ENCODE results near the gene FTO.

The FTO gene

DNA sequence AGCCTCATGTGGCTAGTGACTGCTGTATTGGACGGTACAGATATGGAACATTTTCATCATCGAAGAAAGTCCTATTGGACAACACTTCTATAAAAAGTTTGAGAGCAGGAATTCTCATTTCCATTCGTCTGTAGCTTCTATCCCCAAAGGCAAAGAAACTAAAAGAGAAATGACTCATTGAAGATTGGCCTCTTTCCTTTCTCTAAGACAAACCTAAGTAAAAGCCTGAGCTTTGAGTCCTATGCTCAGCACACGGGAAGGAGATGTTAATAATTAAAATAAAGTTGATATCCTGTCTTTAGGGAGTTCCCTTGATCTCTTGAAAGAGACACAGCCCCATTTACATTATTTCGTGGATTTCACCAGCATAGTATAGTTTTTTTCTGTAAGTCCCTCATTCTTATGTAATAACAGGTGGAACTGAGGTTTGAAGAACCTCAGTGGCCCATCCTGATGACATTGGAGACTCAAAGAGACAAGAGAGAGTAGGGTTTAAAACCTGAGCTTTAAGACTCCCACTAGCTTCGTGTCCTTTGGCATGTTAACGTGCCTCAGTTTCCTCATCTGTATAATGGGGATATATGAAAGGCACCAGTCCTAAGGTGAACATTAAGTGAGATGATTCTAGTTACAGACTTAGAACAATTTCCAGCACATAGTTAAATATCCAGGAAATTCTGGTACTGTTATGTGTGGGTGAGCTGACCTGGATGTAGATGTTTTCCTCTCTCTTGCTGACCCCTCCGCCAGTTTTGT, 408.7 kb downstream of the FTO start:
- Histone ChIP-seq H3K9me2 (replicated peaks; ENCODE audit: insufficient read depth, low read length) (no peaks in the 10 kb centered on the region), H3K9ac (ENCODE audit: low read length) (no peak overlapping the region), H3F3A (ENCODE audit: insufficient read depth, low read length) (no peaks in the 10 kb centered on the region), H3K27me3 (replicated peaks; ENCODE audit: insufficient read depth, low read length) (no peaks in the 10 kb centered on the region), H3K4me3 (ENCODE audit: low read length) (no peak overlapping the region), H3K27ac (ENCODE audit: low read length) (no peak overlapping the region), H4K20me1 (ENCODE audit: insufficient read depth, low read length) (no peaks in the 10 kb centered on the region), H3K79me2 (ENCODE audit: low read length) (no peaks in the 10 kb centered on the region), H3K9me3 (replicated peaks; ENCODE audit: insufficient read depth, low read length) (no peaks in the 10 kb centered on the region), H3K4me2 (ENCODE audit: low read depth, low read length) (no peak overlapping the region), H3K4me1 (ENCODE audit: low read length) (no peaks in the 10 kb centered on the region), H3K36me3 (replicated peaks; ENCODE audit: insufficient read depth, low read length) (no peaks in the 10 kb centered on the region), H2AFZ (ENCODE audit: low read length) (no peak overlapping the region)
- TF ChIP-seq, protein P1, sequence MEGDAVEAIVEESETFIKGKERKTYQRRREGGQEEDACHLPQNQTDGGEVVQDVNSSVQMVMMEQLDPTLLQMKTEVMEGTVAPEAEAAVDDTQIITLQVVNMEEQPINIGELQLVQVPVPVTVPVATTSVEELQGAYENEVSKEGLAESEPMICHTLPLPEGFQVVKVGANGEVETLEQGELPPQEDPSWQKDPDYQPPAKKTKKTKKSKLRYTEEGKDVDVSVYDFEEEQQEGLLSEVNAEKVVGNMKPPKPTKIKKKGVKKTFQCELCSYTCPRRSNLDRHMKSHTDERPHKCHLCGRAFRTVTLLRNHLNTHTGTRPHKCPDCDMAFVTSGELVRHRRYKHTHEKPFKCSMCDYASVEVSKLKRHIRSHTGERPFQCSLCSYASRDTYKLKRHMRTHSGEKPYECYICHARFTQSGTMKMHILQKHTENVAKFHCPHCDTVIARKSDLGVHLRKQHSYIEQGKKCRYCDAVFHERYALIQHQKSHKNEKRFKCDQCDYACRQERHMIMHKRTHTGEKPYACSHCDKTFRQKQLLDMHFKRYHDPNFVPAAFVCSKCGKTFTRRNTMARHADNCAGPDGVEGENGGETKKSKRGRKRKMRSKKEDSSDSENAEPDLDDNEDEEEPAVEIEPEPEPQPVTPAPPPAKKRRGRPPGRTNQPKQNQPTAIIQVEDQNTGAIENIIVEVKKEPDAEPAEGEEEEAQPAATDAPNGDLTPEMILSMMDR (IDR thresholded peaks at IDR 0.05; ENCODE audit: low read length), result no peak
- TF ChIP-seq EZH2 (optimal IDR thresholded peaks at IDR 0.05; ENCODE audit: low read depth, low read length) (no peak), EZH2phosphoT487 (IDR thresholded peaks at IDR 0.05; ENCODE audit: low read length) (no peak)
- DNase-seq, result no peak

DNA sequence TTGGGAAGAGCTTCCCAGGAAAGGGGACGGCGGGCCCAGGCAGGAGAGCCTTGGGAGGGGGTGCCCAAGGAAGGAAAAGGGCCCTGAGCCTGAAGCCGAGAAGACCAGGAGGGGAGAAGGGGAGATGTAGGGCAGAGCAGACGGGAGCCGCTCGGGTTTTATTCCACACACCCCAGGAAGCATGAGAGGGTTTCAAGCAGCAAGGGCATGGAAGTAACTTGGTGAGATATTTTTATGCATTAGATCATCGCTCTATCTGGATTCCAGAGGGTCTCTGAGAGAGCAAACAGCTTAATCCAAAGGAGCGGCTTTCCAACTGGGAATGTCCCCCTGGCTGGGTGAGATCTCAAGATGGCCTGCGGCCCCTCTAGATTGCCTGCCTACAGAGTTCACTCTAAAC, 411.6 kb downstream of the FTO start:
- Histone ChIP-seq H3K9me2 (replicated peaks; ENCODE audit: insufficient read depth, low read length) (no peaks in the 10 kb centered on the region), H3F3A (ENCODE audit: insufficient read depth, low read length) (no peaks in the 10 kb centered on the region), H3K36me3 (replicated peaks; ENCODE audit: insufficient read depth, low read length) (no peaks in the 10 kb centered on the region), H3K27me3 (replicated peaks; ENCODE audit: insufficient read depth, low read length) (no peaks in the 10 kb centered on the region), H3K4me1 (ENCODE audit: low read length) (no peaks in the 10 kb centered on the region), H3K4me3 (ENCODE audit: low read length) (no peak overlapping the region), H3K4me2 (ENCODE audit: low read depth, low read length) (no peak overlapping the region), H3K9ac (ENCODE audit: low read length) (no peak overlapping the region), H2AFZ (ENCODE audit: low read length) (no peak overlapping the region), H3K79me2 (ENCODE audit: low read length) (no peaks in the 10 kb centered on the region), H3K9me3 (replicated peaks; ENCODE audit: insufficient read depth, low read length) (no peaks in the 10 kb centered on the region), H4K20me1 (ENCODE audit: insufficient read depth, low read length) (no peaks in the 10 kb centered on the region), H3K27ac (ENCODE audit: low read length) (no peak overlapping the region)
- no peak for DNase-seq
- no peak for TF ChIP-seq EZH2 (optimal IDR thresholded peaks at IDR 0.05; ENCODE audit: low read depth, low read length)
- TF ChIP-seq, protein P1 (IDR thresholded peaks at IDR 0.05; ENCODE audit: low read length), result no peak
- no peak for TF ChIP-seq EZH2phosphoT487 (IDR thresholded peaks at IDR 0.05; ENCODE audit: low read length)

DNA sequence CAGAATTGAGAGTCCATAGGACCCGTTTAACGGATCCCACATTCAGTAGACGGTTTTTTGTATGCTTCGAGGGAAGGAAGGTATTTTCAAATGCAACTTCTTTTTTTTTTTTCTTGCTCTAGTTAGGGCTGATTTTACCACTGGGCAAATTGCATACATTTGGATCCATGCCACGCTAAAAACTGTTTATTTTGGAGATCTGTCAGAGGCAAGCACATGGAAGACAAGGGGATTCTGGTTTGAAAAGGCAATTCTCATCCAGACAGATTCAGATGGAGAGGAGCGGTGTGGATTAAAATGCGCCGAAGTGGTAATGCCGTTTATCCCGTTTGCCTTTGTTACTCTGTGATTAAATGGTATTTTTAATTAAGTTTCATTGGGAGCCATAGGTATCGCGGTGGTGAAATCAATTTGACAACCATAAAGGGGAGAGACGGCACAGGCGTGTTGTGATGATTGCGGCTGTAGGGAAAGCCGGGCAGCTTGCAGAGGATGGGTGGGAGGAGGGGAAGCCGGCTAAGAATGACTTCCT, 412.2 kb downstream of the FTO start:
- H4K20me1 ChIP-seq (ENCODE audit: insufficient read depth, low read length), result no peaks in the 10 kb centered on the region
- H3K79me2 ChIP-seq (ENCODE audit: low read length), result no peaks in the 10 kb centered on the region

More for the DNA sequence above, 412.2 kb downstream of the FTO start:
- Histone ChIP-seq H3F3A (ENCODE audit: insufficient read depth, low read length) (no peaks in the 10 kb centered on the region), H3K4me2 (ENCODE audit: low read depth, low read length) (no peak overlapping the region), H3K9me3 (replicated peaks; ENCODE audit: insufficient read depth, low read length) (no peaks in the 10 kb centered on the region), H2AFZ (ENCODE audit: low read length) (no peak overlapping the region), H3K9me2 (replicated peaks; ENCODE audit: insufficient read depth, low read length) (no peaks in the 10 kb centered on the region), H3K9ac (ENCODE audit: low read length) (no peak overlapping the region), H3K27me3 (replicated peaks; ENCODE audit: insufficient read depth, low read length) (no peaks in the 10 kb centered on the region), H3K4me1 (ENCODE audit: low read length) (no peaks in the 10 kb centered on the region), H3K27ac (ENCODE audit: low read length) (no peak overlapping the region), H3K4me3 (ENCODE audit: low read length) (no peak overlapping the region), H3K36me3 (replicated peaks; ENCODE audit: insufficient read depth, low read length) (no peaks in the 10 kb centered on the region)
- TF ChIP-seq EZH2phosphoT487 (IDR thresholded peaks at IDR 0.05; ENCODE audit: low read length) (no peak), EZH2 (optimal IDR thresholded peaks at IDR 0.05; ENCODE audit: low read depth, low read length) (no peak)
- TF ChIP-seq, protein P1 (IDR thresholded peaks at IDR 0.05; ENCODE audit: low read length), result no peak
- DNase-seq, result no peak
